ENCODE data around the gene PROX2.

The PROX2 gene

DNA sequence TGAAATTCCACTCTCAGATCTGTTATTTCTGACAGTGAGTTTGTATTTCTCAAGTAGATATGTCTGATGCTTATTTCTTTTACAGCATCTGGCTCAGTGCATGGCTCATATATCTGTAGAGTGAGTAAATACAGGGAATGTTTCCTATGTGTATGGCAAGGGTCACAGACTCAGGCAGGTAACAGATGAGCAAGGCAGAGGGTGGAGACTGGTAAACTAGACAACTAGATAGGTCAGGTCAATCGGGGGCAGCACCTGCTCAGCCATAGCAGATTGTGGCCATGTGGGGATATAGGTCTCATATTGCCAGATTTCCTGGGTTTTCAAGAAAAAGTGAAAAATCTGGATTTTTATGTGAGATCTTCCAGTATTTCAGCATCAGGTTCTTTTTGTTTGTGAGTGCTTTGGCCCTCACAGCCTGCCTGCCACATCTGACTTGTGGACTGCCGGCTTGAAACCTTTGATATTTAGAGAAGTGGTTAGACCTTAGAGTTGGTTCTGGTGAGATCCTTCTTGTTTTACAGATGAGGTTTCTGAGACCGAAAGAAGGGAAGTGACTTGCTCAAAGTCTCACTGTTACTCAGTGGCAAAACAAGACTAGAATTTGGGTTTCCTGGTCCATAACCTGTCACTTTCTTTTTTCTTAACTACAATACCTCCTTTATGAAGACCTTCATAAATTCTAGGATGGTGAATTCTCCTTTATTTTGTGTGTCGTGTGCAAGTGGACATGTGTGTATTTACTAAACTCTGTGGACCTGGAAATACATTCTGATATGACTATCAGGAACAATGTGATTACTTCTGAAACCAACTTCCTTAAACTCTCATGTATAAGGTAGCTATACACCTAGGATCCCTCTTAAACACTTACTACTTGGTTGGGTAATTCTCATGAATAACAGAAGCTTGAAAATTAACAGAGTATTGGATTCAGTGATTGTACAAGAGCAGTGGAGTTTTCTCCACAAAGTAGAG, 34.4 kb downstream of the PROX2 start:
- DNase-seq = peak; percentile 52

DNA sequence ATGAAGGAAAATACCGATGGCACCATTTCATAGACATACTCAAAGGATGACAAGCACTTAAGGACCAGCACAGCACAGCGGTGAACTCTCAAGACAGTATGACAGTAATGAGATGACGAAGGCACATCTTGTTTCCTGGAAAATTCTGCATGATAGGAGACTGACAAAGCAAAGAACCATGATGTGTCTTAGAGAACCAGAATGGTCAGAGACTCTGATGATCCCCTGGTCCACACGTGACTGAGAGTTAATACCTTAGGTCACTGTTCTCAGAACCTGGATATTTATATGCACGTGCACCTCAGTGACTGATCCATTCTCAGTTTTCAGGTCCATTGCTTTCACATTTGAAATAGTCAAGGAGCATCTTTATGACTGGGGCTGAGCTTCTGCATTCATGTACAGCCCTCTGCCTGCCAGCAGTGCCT, 35.3 kb downstream of the PROX2 start:
- no peak for DNase-seq

DNA sequence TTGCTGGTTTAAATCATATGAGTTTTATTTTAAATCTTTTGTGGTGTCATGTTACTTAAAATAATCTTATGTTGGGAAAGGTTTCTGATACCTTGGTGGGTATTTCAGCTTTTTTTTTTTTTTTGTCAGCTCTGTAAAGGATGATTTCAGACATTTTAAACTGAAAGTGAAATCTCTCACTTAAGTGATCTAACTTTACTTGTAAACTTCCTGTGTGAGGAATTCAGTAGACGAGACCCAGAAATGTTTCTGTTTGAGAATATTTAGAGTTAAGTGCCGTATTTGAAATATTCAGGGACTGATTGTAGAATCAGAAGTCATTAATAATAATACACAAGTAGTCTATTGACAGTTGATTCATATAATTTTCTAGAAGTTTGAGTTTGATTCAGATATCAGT, 37.8 kb downstream of the PROX2 start:
- DNase-seq = peak; percentile 55

DNA sequence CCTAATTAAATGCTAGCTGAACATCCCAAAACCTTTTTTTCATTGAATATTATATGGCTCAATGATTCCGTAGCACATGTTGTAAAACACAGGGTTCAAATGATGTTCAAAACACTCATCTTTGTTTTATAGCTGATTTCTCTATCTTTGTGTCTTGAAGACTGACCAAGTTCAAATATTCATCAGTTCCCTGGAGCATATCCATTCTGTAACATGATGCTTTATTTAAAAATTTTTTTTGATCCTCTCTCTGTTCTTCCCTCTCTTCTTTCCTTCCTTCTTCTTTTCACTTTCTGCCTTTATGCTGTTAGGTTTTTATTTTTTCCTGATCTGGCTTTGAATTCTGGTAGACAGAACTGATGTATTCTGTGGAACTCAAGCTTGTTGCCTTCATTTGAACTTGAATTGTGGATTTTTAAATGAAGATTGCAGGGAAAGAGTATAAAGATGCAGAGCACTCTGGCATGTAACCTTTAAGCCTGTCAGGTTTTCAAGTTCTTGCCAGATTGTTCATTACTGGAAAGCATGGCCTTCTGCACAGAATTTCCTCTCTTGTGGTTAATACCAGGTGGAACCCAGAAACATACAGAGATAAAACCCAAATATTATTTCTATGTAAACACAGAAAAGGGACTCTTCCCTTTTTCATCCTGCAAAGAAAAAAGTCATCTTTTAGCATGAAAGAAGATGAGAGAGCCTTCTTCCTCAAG, 39.5 kb downstream of the PROX2 start:
- peak; percentile 30 for DNase-seq

DNA sequence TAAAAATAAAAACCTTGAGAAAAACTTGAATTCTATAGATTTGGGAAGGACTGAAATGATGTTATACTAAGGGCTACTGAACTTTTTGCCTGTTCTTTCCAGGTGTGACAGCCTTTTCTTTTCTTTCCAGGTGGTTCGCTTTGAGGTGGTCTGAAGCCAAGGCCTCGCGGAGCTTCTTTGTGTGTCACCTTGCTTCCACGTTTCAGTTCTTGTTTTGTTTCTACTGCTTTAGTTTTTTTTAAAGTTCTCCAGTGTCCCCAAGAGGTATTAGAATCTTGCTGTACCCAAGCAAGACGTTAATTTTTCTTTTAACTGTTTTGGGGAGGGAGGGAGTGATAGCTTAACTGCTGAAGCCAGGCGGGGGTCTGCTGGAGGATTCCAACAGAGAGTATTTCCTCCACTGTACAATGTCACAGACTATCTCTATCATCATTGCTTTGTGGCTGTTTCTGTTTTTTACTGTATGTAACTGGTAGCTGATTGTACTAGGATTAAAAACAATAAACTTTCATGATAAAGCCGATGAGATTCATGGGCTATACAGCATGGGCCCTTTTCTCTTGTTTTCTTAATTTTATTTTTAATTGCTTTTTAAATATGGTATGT, 40.2 kb downstream of the PROX2 start:
- no peak for DNase-seq

DNA sequence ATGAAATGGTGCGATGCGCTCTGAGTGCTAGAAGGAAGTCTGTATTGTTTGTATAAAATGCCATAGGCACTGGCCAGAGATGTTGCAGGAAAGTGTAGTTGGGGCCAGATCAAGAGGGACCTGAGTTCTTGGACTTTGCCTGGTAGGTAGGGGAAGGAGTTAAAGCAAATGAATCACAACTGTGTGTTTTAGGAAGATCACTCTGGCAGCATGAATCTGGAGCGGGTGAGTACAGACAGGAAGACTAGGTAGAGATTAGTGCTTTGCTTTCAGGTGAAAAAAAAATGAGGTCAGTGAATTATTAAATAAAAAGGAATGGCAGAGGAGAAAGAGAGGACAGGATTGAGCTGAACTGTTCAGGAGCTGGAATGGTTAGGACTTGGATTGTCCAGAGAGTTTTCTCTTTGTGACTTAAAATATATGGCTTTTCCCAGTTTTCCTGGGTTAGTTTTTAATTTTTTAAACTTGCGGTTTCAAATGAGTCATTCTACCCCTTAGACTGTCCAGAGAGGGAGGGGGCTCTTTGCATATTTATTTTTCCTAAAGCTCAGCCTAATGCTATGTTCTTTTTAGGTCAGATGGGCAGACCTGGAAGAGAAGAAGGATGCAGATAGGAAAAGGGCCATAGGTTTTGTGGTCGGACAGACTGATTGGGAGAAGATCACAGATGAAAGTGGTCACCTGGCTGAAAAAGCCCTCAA, 41.1 kb downstream of the PROX2 start:
- no peak for DNase-seq

DNA sequence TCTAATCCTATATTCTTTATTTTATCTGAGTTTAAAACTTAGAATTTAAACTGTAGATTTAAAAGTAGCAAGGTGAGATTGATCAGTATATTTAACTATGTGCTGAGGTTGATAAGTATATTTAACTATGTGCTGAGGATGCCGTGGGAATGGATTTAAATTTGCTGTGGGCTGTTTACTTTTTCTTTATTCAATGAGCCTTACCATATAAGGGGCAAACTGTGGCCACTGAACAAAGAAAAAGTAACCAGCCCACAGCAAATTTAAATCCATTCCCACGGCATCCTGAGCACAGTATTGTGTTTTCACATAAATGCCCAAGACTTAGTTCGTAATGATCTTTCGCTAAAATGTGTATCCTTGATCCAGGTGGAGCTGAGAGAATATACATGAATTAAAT, 43.1 kb downstream of the PROX2 start:
- DNase-seq = no peak

DNA sequence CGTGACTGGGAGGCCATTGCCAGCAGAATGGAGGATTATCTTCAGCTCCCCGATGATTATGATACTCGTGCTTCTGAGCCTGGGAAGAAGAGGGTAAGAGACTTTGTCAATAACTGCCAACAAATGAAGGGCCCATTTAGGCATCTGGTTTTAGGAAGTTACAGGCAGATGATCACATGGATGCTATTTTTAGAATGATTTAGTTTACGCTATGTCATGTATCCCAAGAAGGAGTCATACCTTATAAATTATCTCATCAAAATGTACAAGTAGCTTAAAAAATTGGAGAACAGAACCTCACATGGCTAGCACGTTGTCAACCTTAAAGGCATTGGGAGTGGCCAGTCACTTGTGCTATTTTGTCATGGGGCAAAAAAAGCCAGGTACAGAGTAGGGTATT, 46.7 kb downstream of the PROX2 start:
- DNase-seq = no peak

DNA sequence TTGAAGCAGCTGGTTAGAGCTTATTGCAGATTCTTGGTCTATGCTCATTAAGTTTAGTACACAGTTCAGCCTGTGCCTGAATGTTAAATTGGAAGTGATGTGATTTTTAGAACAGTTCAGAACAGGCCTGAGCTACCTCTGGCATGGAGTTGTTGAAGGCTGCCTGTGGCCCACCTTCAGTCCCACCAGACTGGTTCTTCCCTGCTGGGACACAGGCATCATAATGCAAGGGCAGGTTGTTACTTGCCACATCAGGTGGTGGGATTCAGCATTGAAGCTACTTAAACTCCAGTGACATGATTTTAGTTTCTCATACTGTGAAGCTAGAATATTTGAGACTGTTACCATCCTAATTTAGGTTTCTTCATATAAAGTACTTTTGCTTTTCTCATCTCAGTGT, 49.4 kb downstream of the PROX2 start:
- no peak for DNase-seq
